ENCODE results near the gene COL2A1.

The COL2A1 gene

DNA sequence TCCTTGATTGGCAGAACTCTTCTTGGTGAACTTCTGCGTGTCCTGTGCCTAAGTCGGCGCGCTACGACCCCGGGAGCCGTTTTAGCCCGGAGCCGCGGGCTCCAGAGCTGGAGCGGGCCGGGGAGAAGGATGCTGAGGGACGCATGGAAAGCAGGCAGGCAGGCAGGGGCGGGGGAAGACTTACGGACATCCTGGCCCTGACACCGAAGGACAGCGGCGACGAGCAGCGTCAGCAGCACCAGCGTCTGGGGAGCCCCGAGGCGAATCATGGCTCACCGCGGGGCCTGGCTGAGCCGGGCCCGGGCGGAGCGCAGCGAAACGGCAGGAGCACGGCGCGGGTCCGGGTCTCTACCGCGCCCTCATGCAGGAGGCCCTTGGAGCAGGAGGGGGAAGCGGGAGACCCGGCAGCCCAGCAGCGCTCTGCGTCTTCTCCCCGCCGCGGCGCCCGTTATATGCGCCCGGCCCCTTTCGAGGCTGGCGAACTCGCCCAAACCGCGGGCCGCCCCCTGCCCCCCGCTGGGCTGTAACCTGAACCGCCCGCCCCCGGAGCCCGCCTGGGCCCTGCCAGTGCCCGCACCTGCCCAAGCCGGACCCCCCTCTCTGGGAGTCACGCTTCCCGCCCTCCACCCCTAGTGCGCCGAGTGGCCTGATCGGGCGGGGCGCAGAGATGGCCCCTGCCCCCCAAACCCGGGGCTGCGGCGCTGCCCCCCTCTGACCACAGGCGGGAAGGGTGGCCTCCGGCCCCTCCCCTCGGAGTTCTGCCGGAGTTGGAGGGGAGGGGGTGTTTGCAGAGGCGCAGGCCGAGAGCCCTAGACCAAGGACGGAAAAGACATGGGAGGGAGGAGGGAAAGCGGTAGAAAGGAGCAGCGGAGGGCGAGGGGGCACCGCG is at the start of gene COL2A1:
TSS of gene COL2A1 (minus strand) at position 424 of the 889 bp plus-strand sequence. CDS start at position 269, 155 bp downstream.
- peak; percentile 25 for DNase-seq (ENCODE audit: low spot score)

DNA sequence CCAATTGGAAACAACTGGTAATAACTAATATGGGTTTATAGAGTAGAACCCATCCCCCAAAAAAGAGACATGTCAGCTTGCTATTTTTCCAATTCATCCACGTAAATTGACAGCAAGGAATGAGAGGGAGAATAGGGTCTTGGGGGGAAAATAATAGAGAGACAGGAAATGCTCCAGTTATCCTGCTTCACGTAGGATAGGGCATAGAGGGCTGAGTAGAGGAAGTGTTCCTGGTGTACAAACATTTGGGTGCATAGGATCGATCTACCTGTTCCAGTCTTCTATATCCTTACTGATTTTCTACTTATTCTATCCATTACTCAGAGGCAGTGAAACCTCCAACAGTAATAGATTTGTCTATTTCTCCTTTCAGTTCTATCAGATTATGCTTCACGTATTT is 49.6 kb upstream of the COL2A1 start:
- no peak for DNase-seq (ENCODE audit: low spot score)

DNA sequence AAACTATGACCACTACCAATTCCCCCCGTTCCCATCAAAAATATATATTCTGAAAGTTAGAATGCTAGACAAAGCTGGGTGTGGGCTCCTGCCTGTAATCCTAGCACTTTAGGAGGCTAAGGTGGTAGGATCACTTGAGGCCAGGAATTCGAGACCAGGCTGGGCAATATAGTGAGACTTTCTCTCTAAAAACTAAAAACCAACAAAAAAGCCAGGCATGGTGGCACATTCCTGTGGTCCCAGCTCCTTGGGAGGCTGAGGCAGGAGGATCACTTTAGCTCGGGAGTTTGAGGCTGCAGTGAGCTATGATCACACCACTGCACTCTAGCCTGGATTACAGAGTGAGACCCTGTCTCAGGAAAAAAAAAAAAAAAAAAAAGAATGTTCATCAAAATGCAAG is 48.8 kb upstream of the COL2A1 start:
- DNase-seq (ENCODE audit: low spot score): no peak

DNA sequence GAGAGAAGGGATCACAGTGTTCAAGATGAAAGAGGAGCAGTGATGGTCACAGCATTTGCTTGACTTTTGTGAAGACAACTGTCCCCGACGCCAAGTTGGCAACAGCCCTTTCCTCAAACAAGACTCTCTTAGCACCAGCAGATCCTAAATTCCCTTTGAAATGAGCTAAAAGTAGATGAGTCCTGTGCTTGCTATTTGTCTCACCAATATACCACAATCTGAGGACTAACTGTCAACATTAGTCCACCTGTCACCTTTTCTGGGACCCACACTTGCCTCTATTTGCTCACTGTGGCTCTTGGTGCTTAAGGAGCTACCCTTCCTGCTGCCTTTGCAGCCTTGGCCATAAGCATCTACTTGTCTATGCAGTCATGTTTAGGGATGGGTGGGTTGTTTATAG is 47.4 kb upstream of the COL2A1 start:
- DNase-seq (ENCODE audit: low spot score): no peak

DNA sequence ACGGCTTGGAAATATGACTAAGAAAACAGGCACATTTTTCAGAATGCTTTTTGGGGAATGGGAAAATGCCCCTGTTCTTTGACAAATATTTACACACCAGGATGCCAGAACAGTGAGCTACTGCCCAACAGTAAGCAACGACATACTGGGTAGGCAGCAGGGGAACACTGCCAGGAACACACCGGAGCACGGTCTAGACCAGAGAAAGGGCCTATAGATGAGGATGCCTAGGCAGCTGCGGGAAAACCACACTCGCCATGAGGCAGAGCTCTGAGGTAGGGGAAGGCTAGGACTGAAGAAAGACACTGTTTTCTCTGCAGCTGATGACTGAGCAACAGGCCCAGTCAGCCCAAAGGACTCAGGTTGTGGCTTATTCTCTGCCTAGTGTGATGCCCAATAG is 45.9 kb upstream of the COL2A1 start:
- DNase-seq (ENCODE audit: low spot score): no peak

DNA sequence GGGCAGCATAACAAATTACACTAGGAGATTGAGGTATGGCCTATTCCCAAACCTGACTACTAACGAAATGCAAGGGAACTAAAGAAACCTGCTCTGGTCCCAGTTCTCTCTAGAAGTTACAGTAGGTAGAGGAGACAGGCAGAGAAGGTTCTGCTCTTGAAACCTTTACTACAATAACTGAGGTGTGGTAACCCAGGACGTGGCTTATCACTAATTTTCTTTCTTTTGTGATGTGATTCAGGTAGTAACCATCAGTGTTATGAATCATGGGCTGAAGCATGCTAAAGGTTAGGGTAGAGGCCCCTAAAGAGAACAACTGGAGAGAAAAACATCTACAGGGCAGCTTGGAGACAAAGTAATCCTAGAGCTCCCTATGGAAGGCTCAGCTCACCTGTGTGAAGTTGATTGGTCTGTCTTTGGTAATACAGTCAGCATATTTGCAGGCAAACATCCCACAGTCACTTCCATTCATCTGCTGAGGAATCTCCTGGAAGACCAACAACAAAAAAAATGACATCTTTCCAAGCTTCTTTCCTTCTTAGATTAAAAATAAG is 41.8 kb upstream of the COL2A1 start:
- DNase-seq (ENCODE audit: low spot score): no peak

DNA sequence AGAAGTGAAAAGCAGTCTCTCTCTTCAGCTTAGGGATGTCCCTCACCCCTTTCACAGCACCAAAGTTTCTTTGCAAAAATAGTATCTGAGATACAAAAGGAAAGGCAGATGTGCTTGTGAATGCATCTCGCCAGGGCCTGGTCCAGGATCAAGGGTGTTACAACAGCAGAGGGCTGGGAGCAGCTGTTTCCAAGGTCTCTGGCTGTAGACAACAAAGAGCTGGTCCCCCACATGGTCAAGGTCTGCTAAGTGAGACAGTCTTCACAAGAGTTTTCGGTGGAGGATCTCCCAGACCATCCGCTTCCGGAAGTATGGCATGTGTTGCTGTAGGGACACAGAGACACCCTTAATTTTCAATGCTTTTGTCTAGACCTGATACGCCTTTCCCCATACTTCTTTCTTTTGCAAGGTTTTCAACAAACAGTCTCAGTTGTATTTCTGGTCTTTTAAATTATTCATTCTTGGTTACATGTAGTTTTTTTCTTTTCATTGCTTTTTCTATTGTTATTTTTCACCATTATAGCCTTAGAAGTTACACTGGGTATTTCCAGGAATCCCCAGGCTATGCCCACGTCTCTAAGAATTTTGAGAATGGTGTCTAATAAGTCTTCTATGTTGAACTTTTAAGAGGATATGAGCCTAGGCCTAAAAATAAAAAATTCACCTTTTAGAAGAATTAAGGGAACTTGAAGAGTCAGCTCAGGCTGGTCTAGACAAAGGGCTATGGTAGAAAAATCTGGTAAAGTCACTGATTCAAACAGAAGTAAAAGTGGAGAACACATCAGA is 41.0 kb upstream of the COL2A1 start:
- no peak for DNase-seq (ENCODE audit: low spot score)

DNA sequence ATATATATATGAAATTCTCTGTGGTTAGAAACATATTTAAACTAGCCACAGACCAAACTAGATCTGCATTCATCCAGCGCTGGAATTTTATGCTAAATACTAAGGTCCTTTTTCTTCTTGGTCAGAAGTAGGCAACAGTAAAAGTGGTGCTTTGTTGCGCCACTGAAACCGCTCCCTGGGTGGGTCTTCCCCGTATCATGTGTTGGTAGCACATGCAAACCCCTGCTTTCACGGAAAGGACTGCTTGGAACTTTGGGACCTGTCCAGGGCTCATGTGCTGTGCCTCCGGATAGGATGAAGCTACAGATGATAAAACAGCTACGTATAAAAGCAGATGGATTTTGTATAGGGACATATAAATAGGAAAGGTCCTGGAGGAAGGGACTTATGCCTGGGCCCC is 40.1 kb upstream of the COL2A1 start:
- no peak for DNase-seq (ENCODE audit: low spot score)

DNA sequence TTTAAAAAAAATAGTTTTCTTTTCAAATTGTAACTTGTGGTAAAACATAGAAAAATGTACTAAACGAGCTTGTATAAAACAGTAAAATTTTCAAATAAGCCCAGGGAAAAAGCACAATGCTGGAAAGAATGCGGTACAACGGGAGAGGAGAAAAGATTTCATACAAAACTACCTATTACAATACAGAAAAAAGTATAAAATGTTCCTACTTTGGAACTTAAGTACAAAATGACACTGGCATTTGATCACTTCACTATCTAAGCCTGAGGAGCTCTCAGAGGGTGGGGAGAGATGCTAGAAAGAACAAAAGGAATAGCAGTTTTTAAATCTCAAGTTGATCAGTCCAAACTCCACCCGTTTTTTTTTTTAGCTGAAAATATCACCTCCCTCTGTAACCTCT is 39.5 kb upstream of the COL2A1 start:
- no peak for DNase-seq (ENCODE audit: low spot score)

DNA sequence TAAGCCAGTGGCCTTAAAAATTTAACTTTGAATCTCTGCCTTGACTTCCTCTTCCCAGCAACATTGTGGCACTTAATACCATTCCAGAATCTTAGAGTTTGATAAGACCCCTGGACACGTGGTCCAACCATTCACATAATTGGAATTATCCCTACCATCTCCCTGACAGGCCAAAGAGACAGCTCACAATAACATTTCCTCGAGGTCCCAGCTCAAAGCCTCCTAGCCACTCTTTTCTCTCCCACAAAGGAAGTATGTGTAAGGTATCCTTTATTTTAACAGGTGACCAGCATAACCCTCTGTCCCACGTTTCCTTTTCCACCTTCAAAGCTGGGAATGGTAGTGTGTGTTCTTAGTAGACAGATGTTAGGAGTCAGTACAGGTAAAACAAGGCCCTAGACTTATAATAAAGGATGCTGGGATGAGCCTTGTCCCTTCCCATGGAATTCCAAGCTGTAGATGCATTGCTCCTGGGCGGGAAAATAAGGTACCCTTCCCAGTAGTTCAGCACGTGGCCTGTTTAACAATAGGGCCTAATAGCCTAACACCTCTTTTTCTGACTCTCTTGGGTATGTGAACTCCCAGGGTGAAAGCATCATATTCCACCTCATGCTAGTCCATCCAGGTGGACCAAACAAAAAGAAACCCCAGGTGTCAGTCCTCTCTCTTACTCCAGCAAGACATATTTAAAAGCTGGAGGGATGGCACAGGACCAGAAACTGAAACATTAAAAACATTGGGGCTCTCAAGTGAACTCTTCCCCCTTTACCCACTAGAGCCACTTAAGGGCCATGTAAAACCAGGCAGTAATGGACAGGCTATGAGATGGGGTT is 37.5 kb upstream of the COL2A1 start:
- DNase-seq (ENCODE audit: low spot score): no peak

DNA sequence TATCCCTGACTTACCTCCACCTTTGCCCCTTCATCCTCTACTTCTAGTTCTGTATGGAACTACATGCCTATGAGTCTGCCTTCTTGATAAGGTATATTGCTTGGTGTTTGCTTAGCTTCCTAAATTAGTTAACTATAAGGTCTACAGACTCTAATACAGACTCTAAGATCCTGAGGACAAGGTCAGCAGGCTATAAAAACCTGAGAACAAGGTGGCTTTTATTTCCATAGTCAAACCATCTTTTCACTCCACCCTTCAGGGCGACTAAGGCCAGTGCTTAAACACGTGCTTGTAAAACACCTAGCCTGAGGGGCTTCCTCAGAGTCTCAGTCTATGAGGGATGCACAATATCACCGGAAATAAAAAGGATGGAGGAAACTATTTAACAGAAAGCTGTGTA is 36.1 kb upstream of the COL2A1 start:
- DNase-seq (ENCODE audit: low spot score): no peak

DNA sequence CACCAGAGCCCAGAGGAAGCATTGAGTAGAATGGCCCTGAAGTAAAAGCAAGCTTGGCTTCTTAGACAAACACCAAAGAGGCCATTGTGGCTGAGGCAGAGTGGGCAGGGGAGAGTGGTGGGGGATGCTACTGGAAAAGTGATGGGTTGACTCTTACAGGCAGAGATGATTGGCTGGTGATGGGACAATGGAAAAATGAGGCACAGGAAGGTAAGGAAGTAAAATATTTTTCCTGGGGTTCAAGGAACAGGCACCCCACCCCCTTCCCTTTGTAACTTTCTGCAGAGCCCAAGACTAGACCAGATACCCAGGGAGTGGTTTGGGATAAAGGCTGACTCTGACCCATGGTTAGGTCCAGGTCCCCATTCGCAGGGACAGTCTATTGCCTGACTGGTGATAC is 34.9 kb upstream of the COL2A1 start:
- no peak for DNase-seq (ENCODE audit: low spot score)

DNA sequence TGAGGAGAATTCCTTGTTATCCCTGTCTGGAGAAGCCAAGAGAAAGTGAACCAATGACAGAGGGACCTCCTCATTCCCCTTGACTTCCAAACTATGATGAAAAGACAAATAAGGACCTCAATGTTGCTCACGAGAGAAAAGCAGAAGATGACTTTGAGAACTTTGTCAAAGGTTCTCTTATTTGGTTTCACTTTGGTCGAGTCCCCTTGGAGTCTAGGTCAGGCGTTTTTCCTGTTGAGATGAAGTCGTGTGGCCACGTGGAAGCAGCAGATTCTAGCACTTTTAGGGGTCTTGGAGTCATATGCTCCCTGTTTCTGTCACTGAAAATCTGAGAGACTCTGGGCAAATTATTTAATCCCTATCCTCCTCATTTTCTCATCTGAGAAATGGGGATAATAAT is 33.8 kb upstream of the COL2A1 start:
- no peak for DNase-seq (ENCODE audit: low spot score)

DNA sequence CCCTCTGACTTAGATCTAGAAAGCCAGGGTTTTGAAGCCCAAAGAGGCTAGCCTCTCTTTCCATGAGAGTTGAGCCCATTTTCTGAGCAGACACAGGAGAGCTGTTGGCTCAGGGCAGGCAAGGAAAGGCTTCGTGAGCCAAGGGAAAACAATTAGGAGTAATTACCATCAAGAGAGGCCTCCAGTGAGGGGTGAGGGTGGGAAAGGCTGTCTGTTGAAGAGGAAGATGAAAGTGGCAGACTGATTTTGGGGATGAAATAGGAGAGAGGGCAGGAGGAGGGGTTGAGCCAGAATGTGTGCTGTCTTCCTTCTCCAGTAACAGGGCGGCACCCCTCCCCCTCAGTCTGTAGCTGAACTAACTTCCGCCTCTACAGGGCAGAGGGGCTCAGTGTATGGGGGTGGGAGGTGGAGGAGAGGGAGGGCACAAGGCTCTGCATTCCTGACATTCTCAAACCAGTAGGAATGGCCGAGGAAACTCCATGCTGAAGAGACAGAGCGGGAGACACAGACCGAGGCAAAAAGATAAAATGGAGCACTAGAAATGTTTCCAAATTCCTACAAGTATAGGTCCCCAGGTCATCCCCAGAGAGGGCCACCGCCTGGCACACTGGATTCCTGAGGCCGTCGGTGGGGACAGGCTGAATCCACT is 33.1 kb upstream of the COL2A1 start:
- peak; percentile 15 for DNase-seq (ENCODE audit: low spot score)

DNA sequence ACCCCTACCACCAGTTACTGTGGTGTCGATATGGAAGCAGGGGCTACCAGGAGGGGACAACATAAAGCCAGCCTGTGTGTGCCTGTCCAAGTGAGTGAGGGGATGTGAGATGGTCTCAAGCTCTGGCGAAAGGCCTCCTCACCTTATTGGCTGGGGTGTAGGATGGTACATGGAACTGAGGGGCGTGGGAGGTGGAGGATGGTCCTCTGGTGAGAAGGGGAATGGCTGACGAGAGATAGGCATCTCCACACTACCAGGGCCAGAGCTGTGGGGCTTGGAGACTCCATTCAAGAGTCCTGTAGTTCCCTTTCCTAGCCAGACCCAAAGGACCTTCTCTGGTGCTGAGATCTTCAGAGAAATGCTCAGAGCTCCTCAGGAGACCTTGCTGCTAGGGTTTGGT is 32.5 kb upstream of the COL2A1 start:
- DNase-seq (ENCODE audit: low spot score): no peak

DNA sequence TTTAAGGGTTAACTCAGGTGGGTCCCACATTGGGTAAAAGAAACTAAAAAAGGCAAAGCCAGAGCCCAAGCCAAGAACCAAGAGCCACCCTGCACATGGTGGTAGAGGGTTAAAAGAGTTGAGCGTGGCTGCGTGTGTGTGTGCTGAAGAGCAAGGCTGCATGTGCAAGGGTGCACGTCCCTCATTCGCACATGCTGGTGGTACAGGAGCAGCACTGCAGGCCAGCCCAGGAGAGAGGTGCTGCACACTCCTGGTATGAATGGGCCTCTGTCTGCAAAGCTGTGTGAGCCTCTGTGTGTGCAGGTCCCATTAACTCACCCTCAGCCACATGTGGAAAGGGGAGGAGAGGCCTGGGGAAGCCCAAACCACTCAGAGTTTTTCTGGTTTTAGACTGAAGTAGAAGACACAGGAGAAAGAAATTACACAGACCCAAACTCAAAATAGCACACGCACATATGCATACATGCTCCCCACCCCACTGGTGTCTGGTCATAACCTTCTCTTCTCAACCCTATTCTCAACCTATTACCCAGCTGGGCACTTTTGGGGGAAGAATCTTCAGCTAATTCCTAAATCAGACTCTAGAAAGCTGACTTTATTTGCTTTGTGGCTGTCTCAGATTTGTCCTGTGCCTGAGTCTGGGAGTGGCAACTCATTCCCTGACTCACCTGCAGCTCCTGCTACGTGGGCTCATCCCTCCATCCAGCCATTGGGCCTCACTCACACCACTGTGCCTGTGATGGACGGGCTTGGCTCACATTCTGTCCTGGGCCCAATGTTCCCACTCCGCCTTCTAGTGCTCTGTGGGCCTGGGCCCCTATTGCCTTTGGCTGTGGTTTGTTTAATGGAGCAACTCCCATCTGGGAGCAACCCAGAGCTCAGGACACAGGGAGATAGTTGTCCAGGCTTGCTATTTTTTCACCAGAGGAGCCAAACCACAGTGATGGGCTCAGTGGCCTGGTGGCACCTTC is 30.8 kb upstream of the COL2A1 start:
- DNase-seq (ENCODE audit: low spot score): no peak

DNA sequence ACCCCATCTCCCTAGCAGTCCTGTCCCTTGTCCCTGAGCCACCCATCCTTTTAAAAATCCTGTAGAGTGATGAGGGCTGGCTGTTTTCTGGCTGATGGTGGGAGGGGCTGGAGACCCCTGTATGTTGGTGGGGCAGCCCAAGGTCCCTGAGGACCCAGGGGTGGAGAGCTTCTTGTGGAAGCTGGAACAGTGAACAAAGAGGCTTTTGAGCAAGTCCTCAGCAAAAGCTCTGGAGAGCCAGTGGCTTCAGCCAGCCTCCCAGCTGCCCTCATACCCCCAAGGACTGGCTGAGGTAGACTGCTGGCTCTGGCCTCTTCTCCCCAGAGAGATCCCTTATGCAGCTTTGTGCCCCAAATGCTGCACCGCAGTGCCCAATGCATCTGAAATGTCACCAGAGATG is 29.2 kb upstream of the COL2A1 start:
- no peak for DNase-seq (ENCODE audit: low spot score)

DNA sequence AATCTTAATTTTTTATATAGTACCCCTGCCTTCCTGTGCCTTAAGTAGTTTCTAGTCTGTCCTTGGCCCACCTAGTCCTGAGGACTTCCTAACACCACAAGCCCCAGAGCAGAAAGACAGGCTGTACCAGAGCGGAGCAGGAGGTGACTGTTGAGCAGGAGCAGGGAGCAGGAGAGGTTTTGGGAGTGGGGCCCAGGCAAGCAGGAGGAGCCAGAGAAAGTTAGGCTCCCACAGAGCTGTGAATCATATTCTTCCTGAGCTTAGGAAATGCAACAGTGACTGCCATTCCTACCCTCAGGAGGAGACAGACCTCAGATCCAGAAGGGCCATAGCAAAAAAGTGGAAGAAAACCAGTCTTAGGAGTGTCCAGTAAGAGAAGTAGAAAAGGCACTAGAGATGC is 28.3 kb upstream of the COL2A1 start:
- no peak for DNase-seq (ENCODE audit: low spot score)

DNA sequence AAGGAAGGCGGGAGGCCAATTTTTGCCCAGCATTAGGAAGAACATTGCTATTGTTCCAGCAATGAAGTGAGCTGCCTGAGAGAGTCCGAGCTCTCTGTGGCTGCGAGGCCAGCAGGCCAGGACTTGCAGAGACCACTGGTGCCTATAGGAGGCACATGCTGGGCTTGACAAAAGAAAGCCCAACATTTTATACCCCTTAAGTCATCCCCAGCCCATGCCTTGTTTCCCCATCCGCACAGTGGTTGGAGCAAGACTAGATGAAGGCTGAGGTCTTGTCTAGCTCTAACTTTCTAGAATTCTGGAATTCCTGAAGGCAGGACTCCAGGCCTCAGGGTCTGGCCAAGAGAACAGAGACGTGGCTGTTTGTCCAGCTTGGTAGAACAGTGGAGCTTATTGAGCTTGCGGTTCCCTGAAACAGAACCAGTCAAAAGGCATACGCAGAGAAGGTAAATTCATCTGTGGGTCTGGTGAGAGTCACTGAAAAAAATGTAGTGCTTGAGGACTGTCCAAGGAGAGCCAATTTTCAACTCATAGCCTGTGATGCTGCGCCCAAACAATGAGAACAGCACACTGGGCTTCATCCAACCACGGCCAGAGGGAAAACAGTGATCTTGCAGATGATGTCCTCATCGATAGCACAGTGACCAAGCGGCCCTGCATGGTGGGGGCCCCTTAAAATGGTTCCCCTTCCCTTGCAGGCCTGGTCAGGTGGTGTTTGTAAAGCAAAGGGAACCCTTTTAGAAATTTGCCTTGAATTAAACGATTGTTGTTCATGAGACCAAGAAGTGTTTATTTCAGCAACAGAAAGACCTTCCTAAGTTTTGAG is 27.1 kb upstream of the COL2A1 start:
- DNase-seq (ENCODE audit: low spot score): no peak
